Osteoblast (primary cell): ENCODE data around the gene PRKCE. TPM values are rescaled to one million over a fixed set of nuclear protein-coding genes. Genes with fewer than 3 reads are reported as not detected.

Experiments used
- DNase-seq: peaks from one replicate; pipeline ENCODE4 v3.0.0; 2011; ENCODE audit warnings: low spot score, mixed read lengths; ENCODE audit not compliant: insufficient read length; ENCODE audit errors: missing footprints
- H2AFZ ChIP-seq: 2 replicates; pipeline ENCODE4 v1.6.0; 2011; ENCODE audit warnings: mild to moderate bottlenecking, low read length
- H3K27ac ChIP-seq: 2 replicates; pipeline ENCODE4 v1.5.1; 2011; ENCODE audit warnings: mild to moderate bottlenecking, low read depth, low read length, moderate library complexity
- H3K27me3 ChIP-seq: 2 replicates; pipeline ENCODE4 v1.6.0; 2012; ENCODE audit warnings: mild to moderate bottlenecking, control low read depth, inconsistent platforms, low read length, moderate library complexity; ENCODE audit not compliant: insufficient read depth
- H3K36me3 ChIP-seq: 2 replicates; pipeline ENCODE4 v1.5.1; 2011; ENCODE audit warnings: mild to moderate bottlenecking, low read length, control low read depth, moderate library complexity; ENCODE audit not compliant: insufficient read depth
- H3K4me1 ChIP-seq: 2 replicates; pipeline ENCODE4 v1.5.1; 2011; ENCODE audit warnings: mild to moderate bottlenecking, low read length, control low read depth, moderate library complexity; ENCODE audit not compliant: insufficient read depth
- H3K4me2 ChIP-seq: 2 replicates; pipeline ENCODE4 v1.6.0; 2011; ENCODE audit warnings: mild to moderate bottlenecking, low read length; ENCODE audit not compliant: insufficient read depth
- H3K4me3 ChIP-seq: fragments of 200-600 bp; sonication (generic); 3 replicates; pipeline ENCODE4 v1.5.1; 2012; ENCODE audit warnings: mild to moderate bottlenecking, low read length, inconsistent platforms; ENCODE audit not compliant: insufficient read depth
- H3K79me2 ChIP-seq: 2 replicates; pipeline ENCODE4 v1.6.0; 2012; ENCODE audit warnings: mild to moderate bottlenecking, low read length, control low read depth, inconsistent platforms; ENCODE audit not compliant: insufficient read depth
- H3K9me3 ChIP-seq: 2 replicates; pipeline ENCODE4 v1.5.1; 2011; ENCODE audit warnings: low read depth, low read length, control low read depth
- H4K20me1 ChIP-seq: 2 replicates; pipeline ENCODE4 v1.6.0; 2012; ENCODE audit warnings: mild to moderate bottlenecking, low read length, control low read depth; ENCODE audit not compliant: insufficient read depth
- CTCF ChIP-seq: IDR thresholded peaks from 2 replicates; pipeline ENCODE4 v1.5.1; 2011; ENCODE audit warnings: mild to moderate bottlenecking, low read depth, low read length, moderate library complexity; ENCODE audit errors: extremely low read depth
- total RNA-seq: library from RNA; depleted of rRNA; stranded (reverse); fragments of >200 nt; gene quantifications from 2 replicates; pipeline ENCODE4 v1.2.3, GENCODE V29; 2012

Gene PRKCE
- total RNA-seq, 1 donor = 22.1 TPM

GRCh38 chr2:45826884-45827635, 175.6 kb downstream of the PRKCE start:
- no peak overlapping the region for H3K27ac ChIP-seq
- no peak overlapping the region for H3K4me2 ChIP-seq
- peaks cover 12% of the 10 kb centered on the region for H4K20me1 ChIP-seq
- no peak overlapping the region for H3K4me3 ChIP-seq
- H2AFZ ChIP-seq = peak overlapping the region; percentile 20
- no peak for TF ChIP-seq CTCF
- H3K79me2 ChIP-seq = no peaks in the 10 kb centered on the region
- H3K9me3 ChIP-seq = peaks cover 2% of the 10 kb centered on the region
- no peaks in the 10 kb centered on the region for H3K36me3 ChIP-seq
- H3K27me3 ChIP-seq = no peaks in the 10 kb centered on the region
- DNase-seq = no peak
- H3K4me1 ChIP-seq = peaks cover 8% of the 10 kb centered on the region

GRCh38 chr2:45830322-45830721, 178.8 kb downstream of the PRKCE start:
- DNase-seq = no peak
- H3K79me2 ChIP-seq = no peaks in the 10 kb centered on the region

GRCh38 chr2:45833301-45833967, 182.0 kb downstream of the PRKCE start:
- no peaks in the 10 kb centered on the region for H3K79me2 ChIP-seq
- H3K27ac ChIP-seq = no peak overlapping the region

More at GRCh38 chr2:45830322-45830721, 178.8 kb downstream of the PRKCE start:
- Histone ChIP-seq H3K27me3 (no peaks in the 10 kb centered on the region), H3K9me3 (peaks cover 2% of the 10 kb centered on the region), H3K4me1 (peaks cover 4% of the 10 kb centered on the region), H2AFZ (no peak overlapping the region), H3K4me3 (no peak overlapping the region), H3K36me3 (no peaks in the 10 kb centered on the region), H4K20me1 (no peaks in the 10 kb centered on the region), H3K27ac (no peak overlapping the region), H3K4me2 (no peak overlapping the region)
- no peak for TF ChIP-seq CTCF

More at GRCh38 chr2:45833301-45833967, 182.0 kb downstream of the PRKCE start:
- Histone ChIP-seq H3K4me1 (no peaks in the 10 kb centered on the region), H3K9me3 (peaks cover 2% of the 10 kb centered on the region), H3K4me3 (no peak overlapping the region), H4K20me1 (peaks cover 5% of the 10 kb centered on the region), H3K4me2 (no peak overlapping the region), H3K27me3 (no peaks in the 10 kb centered on the region), H3K36me3 (no peaks in the 10 kb centered on the region), H2AFZ (no peak overlapping the region)
- DNase-seq = no peak
- no peak for TF ChIP-seq CTCF
